HG03095 (cell line): ENCODE results near the gene FRMD1.

Source experiments
- ATAC-seq: cut with Tn5 transposase; IDR thresholded peaks from one replicate; pipeline ENCODE4 v1.9.1; 2021; ENCODE audit warnings: moderate library complexity; ENCODE audit not compliant: unreplicated experiment

FRMD1 gene

GRCh38 chr6:168015009-168015408 lies 64.0 kb downstream of the FRMD1 start:
- no peak for ATAC-seq

DNA sequence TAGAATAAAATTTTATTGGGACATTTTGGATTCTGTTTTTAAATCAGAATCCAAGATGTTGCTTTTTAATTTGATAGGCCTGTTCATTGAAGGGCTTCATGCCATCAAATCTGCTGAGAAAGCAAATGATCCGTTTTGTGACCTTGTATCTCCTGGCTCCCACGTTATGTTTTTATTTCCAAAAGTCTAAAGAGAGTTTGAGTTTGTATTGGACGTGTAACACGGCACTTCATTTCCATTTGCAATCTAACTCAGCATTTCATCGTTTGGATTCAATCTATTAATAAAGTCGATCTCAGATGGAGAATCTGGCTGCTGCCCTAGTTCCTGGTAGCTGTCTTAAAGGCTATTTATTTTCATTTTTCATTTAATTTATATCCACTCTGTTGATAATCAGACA lies 64.6 kb downstream of the FRMD1 start:
- ATAC-seq: no peak

DNA sequence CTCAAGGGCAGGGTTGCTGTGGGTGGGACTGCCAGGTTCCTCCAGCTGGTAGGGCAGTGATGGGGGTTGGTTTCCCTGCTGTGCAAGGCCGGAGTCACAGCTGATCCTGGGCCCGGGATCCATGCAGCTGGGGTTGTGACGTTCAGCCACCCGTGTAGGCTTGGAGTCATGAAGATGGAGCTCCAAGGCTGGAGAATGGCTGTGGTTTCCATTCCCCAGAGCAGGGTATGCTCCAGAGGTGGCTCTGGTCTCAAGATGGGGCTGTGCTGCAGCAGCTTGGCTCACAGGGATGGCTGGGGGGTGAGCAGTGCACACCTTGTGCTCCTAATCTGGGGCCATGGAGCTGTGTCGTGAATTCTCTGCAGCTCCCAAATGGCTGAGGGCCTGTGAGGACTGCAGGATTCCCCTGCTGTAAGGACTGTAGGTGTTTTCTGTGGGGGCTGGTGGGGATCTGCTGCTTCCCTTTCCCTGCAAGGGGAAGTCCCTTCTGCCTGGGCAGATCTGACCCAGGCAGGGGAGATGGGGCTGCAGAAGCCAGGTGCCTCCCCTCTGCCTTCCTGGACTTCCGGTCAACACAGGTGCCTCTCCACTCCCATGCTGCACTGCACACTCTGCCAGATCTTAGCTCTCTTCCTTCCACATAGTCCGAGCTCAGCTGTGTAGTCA lies 65.6 kb downstream of the FRMD1 start:
- ATAC-seq: no peak

DNA sequence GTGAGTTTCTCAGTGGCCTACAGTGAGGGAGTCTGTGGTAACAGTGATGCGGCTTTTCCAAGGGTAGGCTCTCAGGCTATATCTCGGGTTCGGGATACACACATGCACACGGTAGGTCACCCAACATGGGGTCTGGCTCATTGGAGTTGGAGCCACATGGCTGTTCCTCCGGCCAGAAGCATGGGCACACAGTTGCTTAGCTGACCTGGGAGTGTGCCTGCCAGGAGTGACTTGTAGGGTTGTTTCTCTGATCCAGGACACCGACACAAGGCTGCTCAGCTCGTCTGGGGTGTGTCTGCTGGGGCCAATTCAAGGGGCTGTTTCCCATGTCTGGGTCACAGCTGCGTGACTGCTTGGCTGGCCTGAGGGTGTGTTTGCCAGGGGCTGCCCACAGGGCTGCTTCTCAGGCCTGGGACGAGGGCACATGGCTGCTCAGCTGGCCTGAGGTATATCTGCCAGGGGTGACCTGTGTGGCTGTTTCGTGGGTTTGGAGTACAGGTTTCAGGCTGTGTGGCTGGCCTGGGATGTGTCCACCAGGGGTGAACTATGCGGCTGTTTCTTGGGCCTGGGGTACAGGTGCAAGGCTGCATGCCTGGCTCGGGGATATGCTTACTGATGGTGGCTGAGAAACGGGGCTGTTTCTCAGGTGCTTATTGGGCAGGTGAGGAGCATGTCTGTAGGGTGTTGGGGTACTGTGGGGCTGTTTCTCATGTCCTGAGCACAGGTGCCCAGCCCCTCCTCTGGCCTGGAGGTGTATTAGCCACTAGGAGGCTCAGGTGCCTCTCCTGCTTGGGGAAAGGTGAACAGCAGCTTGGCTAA lies 66.4 kb downstream of the FRMD1 start:
- no peak for ATAC-seq

DNA sequence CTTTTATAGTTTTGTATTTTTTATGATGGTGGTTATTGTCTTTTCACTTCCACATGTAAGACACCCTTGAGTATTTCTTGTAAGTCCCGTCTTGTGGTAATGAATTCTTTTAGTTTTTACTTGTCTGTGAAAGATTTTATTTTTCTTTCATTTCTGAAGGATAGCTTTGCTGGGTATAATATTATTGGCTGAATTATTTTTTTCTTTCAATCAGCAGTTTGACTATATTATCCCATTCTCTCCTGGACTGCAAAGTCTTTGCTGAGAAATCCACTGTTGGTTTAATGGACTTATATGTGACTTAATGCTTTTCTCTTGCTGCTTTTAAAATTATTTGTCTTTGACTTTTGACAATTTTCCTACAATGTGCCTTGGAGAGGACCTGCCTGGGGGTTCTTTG lies 67.7 kb downstream of the FRMD1 start:
- no peak for ATAC-seq

GRCh38 chr6:168009331-168009730 lies 69.7 kb downstream of the FRMD1 start:
- ATAC-seq: no peak

- ATAC-seq: no peak
Observed at GRCh38 chr6:168007592-168008338, 71.2 kb downstream of the FRMD1 start.

DNA sequence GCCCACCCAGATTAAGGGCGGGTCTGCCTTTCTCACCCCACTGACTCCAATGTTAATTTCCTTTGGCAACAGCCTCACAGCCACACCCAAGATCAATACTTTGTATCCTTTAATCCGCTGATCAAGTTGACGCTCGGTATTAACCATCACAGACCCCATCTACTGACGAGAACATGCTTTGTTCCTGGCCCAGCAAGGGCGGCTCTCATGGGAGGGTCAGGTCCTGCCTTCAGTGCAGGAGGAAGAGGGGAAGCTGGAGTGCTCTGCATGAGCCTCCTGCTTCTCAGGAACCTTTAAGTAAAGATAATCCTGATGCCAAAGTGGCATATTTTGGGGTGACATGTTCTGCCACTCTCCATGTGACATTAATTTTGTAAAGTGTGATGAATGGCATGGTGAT lies 73.2 kb downstream of the FRMD1 start:
- ATAC-seq: no peak

DNA sequence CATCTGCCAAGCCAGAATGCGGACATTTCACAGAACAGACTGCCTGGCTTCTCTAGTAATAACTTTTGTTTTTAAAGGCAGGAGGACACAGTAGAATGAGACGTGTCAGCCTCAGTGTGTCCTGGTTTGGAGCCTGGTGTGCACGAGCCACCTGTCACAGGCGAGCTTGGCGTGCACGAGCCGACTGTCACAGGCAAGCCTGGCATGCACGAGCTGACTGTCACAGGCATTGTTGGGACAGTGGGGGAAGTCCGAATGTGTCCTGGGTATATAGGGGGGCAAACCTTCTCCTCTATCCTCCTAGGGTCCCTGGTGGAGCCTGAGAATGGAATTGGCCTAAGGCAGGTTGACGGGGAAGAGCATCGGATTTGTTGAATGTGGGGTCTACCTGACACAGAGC lies 74.1 kb downstream of the FRMD1 start:
- ATAC-seq: no peak

GRCh38 chr6:168004023-168004422 lies 75.0 kb downstream of the FRMD1 start:
- ATAC-seq: no peak
